Measurements from ENCODE around the gene EFR3B.

- TF ChIP-seq CTCF (IDR thresholded peaks at IDR 0.05) (no peak), TAF1 (IDR thresholded peaks at IDR 0.05; ENCODE audit: borderline replicate concordance, low read depth, low read length) (no peak), USF2 (IDR thresholded peaks at IDR 0.05; ENCODE audit: borderline replicate concordance, low read depth, low read length) (no peak), NFIC (IDR thresholded peaks at IDR 0.05; ENCODE audit: borderline replicate concordance) (no peak)
These were observed 57.0 kb downstream of the EFR3B start for GRCh38 chr2:25098670-25099486.

Measured in SK-N-SH (cell line).